Measurements from ENCODE around the gene JARID2. TPM values are rescaled to one million over a fixed set of nuclear protein-coding genes. Genes with fewer than 3 reads are reported as not detected.
"Not testable (repeated sequence)": the region's sequence is repeated elsewhere in the genome, so short reads cannot be mapped to it uniquely, and the experiment has no call there.

The JARID2 gene
- total RNA-seq, 2 experiments from 2014 or later: 33.0 to 33.2 TPM

DNA sequence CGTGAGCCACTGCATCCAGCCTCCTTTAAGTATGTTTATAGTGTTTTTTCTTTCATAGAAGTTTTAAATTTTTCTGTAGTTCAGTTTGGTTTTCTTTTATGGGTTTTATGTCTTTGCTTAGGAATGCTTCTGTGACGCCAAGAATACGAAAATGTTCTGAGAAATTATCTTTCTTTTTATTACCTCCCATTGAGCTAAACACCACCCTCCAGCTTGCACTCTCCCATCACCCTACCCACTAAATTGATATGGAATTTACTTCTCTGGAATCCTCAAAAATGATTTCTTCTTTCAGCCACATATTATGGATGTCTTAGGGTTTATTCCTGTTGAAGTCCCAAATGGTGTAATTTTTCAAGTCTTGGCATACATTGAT lies 38.1 kb downstream of the JARID2 start:
- H3K36me3 Mint-ChIP-seq (ENCODE audit: low read depth): peaks cover 17% of the 10 kb centered on the region
- no peaks in the 10 kb centered on the region for H3K9me3 Mint-ChIP-seq (ENCODE audit: insufficient read depth)
- H3K4me3 Mint-ChIP-seq: no peak overlapping the region
- no peak for ATAC-seq
- no peak for DNase-seq
- H3K4me1 Mint-ChIP-seq (ENCODE audit: low read depth): peaks cover 64% of the 10 kb centered on the region
- POLR2A ChIA-PET: interaction anchor here (0.7 kb wide), 1 partner anchor 1158 kb away, joined by 3 read pairs; no protein-coding TSS in a partner anchor
- no peaks in the 10 kb centered on the region for H3K27me3 Mint-ChIP-seq (ENCODE audit: low read depth)
- CTCF ChIA-PET: interaction anchor here (0.8 kb wide), 1 partner anchor 29 kb away, joined by 3 read pairs; no protein-coding TSS in a partner anchor
- peak overlapping the region; percentile 19 for H3K27ac Mint-ChIP-seq

DNA sequence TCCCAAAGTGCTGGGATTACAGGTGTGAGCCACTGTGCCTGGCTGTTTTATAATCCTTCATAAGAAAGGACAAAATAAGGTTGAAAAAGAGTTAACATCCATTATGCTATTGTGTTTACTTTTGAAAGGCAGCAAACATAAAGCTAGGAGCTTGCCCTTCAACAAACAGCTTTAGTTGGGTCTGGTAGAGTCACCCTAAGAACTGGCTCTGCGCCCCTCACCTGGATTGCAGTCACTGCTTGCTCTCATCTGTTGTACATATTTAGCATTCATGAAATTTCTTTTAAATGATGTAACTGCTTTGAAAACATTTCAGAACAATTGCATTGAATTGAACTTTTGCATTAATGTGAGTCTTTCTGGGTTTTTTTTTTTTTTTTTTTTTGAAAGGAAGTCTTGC lies 38.9 kb downstream of the JARID2 start:
- H3K9me3 Mint-ChIP-seq (ENCODE audit: insufficient read depth): no peaks in the 10 kb centered on the region
- H3K4me3 Mint-ChIP-seq: no peak overlapping the region
- peaks cover 62% of the 10 kb centered on the region for H3K4me1 Mint-ChIP-seq (ENCODE audit: low read depth)
- DNase-seq (no peak), ATAC-seq (no peak)
- CTCF ChIA-PET: interaction anchor here (0.7 to 0.8 kb wide), 2 partner anchors 29 to 30 kb away, joined by 3 read pairs; no protein-coding TSS in a partner anchor
- no peaks in the 10 kb centered on the region for H3K27me3 Mint-ChIP-seq (ENCODE audit: low read depth)
- no peak overlapping the region for H3K27ac Mint-ChIP-seq
- POLR2A ChIA-PET: interaction anchor here (0.7 kb wide), 1 partner anchor 84 kb away, joined by 3 read pairs; no protein-coding TSS in a partner anchor
- peaks cover 18% of the 10 kb centered on the region for H3K36me3 Mint-ChIP-seq (ENCODE audit: low read depth)

DNA sequence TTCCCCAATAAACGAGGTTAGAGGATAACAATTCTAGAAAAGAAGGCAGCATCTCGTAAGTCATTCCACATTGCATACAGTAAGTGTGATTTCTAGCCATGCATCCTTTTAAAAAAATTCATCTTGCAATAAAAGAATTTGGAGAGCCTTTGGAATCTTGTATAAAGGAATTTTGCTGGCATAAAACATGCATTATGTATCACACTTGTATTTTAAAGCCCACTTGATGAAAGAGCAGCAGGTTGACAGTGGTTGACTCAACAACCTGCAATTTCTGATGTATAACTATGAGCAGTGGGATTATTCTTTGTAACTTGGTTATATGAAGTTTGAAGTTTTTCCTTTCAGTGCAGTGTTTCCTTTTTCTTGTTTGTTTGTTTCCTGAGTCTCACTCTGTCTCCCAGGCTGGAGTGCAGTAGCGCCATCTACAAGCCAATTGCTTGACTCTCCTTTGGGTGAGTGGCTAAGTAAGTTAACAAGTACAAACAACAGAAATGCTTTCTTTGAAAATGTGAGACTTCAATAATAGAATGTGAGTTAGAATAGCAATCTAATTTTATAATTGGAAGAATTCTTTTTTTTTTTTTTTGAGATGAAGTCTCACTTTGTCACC lies 39.9 kb downstream of the JARID2 start:
- DNase-seq (no peak), ATAC-seq (no peak)
- ChIA-PET CTCF (no interaction called here), POLR2A (no interaction called here)
- Mint-ChIP-seq H3K9me3 (ENCODE audit: insufficient read depth) (no peaks in the 10 kb centered on the region), H3K27ac (no peak overlapping the region), H3K4me1 (ENCODE audit: low read depth) (peaks cover 62% of the 10 kb centered on the region), H3K4me3 (no peak overlapping the region), H3K36me3 (ENCODE audit: low read depth) (peaks cover 22% of the 10 kb centered on the region), H3K27me3 (ENCODE audit: low read depth) (no peaks in the 10 kb centered on the region)

DNA sequence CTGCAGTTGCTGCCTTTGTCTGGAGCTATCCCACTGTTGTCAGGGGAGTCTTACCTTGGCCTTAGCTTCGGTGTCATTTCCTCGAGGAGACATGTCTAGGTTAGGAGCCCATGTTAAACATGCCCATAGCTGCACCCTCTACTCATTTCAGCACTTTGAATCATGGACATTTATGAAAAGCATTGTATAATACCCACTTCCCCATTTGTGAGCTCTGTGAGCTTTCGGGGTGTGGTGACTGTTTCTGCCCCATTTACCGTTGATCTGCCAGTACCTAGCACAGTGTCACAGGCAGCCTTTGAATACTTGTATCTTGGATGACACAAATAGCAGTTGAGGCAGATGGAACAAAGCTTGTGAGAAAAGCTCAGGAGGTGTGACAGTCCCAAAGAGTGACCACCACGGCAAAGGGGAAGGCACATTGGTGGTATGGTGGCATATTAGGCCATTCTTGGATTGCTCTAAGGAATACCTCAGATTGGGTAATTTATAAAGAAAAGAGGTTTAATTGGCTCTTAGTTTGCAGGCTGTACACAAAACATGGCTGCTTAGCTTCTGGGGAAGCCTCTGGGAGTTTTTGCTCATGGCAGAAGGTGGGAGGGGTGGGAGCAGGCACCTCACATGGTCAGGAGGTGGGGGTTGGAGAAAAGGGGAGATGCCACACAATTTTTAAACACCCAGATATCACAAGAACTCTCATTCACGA lies 42.0 kb downstream of the JARID2 start:
- Mint-ChIP-seq H3K9me3 (ENCODE audit: insufficient read depth) (no peaks in the 10 kb centered on the region), H3K36me3 (ENCODE audit: low read depth) (peaks cover 30% of the 10 kb centered on the region), H3K27me3 (ENCODE audit: low read depth) (no peaks in the 10 kb centered on the region), H3K4me3 (no peak overlapping the region), H3K4me1 (ENCODE audit: low read depth) (peaks cover 61% of the 10 kb centered on the region), H3K27ac (peak overlapping the region; percentile 31)
- POLR2A ChIA-PET: interaction anchor here (1.0 kb wide), 1 partner anchor 9 kb away, joined by 5 read pairs; no protein-coding TSS in a partner anchor
- ATAC-seq (no peak), DNase-seq (no peak)
- CTCF ChIA-PET: interaction anchor here (1.1 to 2.3 kb wide), 5 partner anchors 8 to 42 kb away, joined by 3 to 7 read pairs (median 4); no protein-coding TSS in a partner anchor

DNA sequence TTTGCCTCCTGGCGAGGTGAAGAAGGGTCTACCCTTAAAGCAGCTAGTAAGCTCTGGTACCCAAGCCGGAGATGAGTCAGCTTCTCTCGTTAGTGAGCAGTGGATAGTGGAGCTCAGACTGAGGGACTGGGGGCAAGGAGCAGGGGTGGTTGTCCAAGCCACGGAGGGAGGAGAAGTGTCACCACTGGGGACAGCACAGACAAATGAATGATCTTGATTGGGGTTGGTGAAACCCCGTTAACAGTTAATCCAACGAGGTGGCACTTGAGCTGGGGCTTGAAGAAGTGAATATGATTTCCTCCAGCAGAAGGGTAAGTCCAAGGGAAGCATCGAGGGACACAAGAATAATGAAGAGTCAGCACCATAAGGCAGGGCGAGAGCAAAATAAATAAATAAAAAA lies 43.0 kb downstream of the JARID2 start:
- Mint-ChIP-seq H3K4me3 (no peak overlapping the region), H3K36me3 (ENCODE audit: low read depth) (peaks cover 38% of the 10 kb centered on the region), H3K9me3 (ENCODE audit: insufficient read depth) (no peaks in the 10 kb centered on the region), H3K27ac (peak overlapping the region; percentile 9), H3K27me3 (ENCODE audit: low read depth) (no peaks in the 10 kb centered on the region), H3K4me1 (ENCODE audit: low read depth) (peaks cover 71% of the 10 kb centered on the region)
- no peak for ATAC-seq
- DNase-seq: no peak
- ChIA-PET POLR2A (interaction anchor here (1.0 to 1.2 kb wide), 3 partner anchors 10 to 42 kb away, joined by 3 to 5 read pairs (median 4); no protein-coding TSS in a partner anchor), CTCF (interaction anchor here (0.9 to 2.3 kb wide), 4 partner anchors 16 to 101 kb away, joined by 3 to 7 read pairs (median 4); no protein-coding TSS in a partner anchor)

DNA sequence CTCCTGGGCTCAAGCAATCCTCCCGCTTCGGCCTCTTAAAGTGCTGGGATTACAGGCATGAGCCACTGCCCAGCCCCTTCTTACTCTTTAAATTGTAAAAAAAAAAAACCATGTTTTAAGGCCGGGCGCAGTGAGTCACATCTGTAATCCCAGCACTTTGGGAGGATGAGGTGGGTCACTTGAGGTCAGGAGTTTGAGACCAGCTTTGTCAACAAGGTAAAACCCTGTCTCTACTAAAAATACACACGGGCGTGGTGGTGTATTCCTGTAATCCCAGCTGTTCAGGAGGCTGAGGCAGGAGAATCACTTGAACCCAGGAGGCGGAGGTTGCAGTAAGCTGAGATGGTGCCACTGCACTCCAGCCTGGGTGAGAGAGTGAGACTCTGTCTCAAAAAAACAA lies 43.6 kb downstream of the JARID2 start:
- ATAC-seq; H3K9me3 Mint-ChIP-seq (ENCODE audit: insufficient read depth); H3K4me3 Mint-ChIP-seq; DNase-seq; H3K27me3 Mint-ChIP-seq (ENCODE audit: low read depth); H3K27ac Mint-ChIP-seq: not testable (repeated sequence)
- peaks cover 74% of the 10 kb centered on the region for H3K4me1 Mint-ChIP-seq (ENCODE audit: low read depth)
- CTCF ChIA-PET: interaction anchor here (0.7 to 2.3 kb wide), 4 partner anchors 16 to 1947 kb away, joined by 3 to 7 read pairs (median 4); no protein-coding TSS in a partner anchor
- peaks cover 40% of the 10 kb centered on the region for H3K36me3 Mint-ChIP-seq (ENCODE audit: low read depth)
- POLR2A ChIA-PET: interaction anchor here (1.1 to 1.2 kb wide), 2 partner anchors 10 to 42 kb away, joined by 3 to 4 read pairs; no protein-coding TSS in a partner anchor

DNA sequence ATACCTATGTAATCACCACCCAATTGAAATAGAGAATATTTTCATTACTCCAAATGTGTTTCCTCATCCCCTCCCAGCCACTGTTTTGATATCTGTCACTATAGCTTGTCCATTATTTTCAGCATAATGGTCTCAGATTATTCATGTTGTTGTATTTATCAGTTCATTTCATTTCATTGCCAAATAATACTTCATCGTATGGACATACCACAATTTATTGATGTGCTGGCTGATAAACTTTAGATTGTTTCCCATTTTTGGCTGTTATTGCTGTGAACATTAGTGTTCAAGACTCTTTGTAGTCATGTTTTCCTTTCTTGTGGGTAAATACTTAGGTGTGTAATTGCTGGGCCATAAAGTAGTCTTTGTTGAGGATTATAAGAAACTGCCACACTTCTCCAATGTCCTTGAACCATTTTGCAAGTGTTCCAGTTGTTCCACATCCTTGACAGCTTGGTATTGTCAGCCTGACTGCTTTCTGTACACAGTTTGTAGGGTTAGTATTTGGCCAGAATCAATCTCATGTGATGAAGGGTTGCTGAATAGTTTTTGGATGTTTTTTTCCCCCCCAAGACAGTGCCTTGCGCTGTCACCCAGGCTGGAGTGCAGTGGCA lies 44.3 kb downstream of the JARID2 start:
- ATAC-seq (peak; percentile 20), DNase-seq (no peak)
- Mint-ChIP-seq H3K9me3 (ENCODE audit: insufficient read depth) (no peaks in the 10 kb centered on the region), H3K27ac (peak overlapping the region; percentile 9), H3K4me1 (ENCODE audit: low read depth) (peaks cover 73% of the 10 kb centered on the region), H3K27me3 (ENCODE audit: low read depth) (no peaks in the 10 kb centered on the region), H3K4me3 (no peak overlapping the region), H3K36me3 (ENCODE audit: low read depth) (peaks cover 43% of the 10 kb centered on the region)
- POLR2A ChIA-PET: interaction anchor here (0.5 to 1.2 kb wide), 3 partner anchors 9 to 49 kb away, joined by 3 to 7 read pairs (median 4); no protein-coding TSS in a partner anchor
- CTCF ChIA-PET: interaction anchor here (0.7 to 2.3 kb wide), 2 partner anchors 15 to 1946 kb away, joined by 3 to 7 read pairs; no protein-coding TSS in a partner anchor

DNA sequence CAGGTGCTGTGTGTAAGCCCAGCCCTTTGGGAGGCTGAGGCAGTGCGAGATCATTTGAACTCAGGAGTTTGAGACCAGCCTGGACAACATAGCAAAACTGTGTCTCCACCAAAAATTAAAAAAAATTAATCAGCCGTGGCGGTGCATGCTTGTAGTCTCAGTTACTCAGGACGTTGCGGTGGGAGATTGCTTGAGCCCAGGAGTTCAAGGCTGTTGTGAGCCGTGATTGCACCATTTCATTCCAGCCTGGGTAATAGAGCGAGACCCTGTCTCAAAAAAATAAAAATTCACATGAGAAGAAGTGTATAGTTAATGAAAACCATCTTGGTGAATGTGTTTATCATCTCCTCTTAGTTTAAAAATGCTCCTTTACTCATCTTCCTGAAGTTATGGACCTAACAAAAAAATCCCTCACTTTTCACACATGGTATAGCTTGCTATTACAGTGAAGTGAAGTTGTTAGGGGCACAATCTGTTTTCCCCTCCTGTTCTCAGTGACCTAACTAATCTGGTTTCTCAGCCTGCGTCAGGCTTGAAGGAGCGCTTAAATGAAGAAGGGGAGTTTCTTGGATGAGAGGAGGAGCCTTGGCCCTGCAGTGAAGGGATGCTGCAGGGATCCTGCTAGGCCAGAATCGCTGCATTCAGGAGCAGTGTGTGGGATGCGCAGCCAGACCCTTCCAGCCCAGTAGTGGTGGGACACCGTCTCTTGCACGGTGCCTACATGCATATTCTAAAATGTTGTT lies 45.3 kb downstream of the JARID2 start:
- Mint-ChIP-seq H3K9me3 (ENCODE audit: insufficient read depth) (no peaks in the 10 kb centered on the region), H3K4me1 (ENCODE audit: low read depth) (peaks cover 75% of the 10 kb centered on the region), H3K4me3 (no peak overlapping the region), H3K36me3 (ENCODE audit: low read depth) (peaks cover 43% of the 10 kb centered on the region), H3K27me3 (ENCODE audit: low read depth) (no peaks in the 10 kb centered on the region), H3K27ac (peak overlapping the region; percentile 30)
- ChIA-PET POLR2A (interaction anchor here (0.6 kb wide), 1 partner anchor 544 kb away, joined by 5 read pairs; no protein-coding TSS in a partner anchor), CTCF (no interaction called here)
- DNase-seq: no peak
- ATAC-seq: peak; percentile 46

DNA sequence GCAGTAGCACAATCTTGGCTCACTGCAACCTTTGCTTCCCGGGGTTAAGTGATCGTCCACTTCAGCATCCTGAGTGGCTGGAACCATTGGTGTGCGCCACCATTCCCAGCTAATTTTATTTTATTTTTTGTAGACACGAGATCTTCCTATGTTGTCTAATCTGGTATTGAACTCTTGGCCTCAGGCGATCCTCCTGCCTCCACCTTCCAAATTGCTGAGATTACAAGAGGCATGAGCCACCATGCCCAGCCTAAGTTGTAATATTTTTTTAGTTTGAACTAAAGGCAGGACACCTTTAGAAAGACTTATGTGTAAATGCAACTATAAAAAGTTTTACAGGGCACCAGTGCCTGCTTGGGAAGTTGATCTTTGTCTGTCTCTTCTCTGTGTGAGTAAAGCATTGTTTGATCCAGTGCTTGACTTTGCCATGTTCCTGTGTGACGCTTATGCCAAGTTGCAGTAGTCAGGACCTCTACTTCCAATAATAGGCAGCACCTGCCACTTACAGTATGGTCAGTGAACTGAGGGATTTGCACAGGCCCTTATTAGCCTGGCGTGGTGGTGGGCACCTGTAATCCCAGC lies 46.9 kb downstream of the JARID2 start:
- peaks cover 84% of the 10 kb centered on the region for H3K4me1 Mint-ChIP-seq (ENCODE audit: low read depth)
- H3K27ac Mint-ChIP-seq: peak overlapping the region; percentile 8
- peaks cover 40% of the 10 kb centered on the region for H3K36me3 Mint-ChIP-seq (ENCODE audit: low read depth)
- no peak overlapping the region for H3K4me3 Mint-ChIP-seq
- no peaks in the 10 kb centered on the region for H3K27me3 Mint-ChIP-seq (ENCODE audit: low read depth)
- DNase-seq (no peak), ATAC-seq (no peak)
- H3K9me3 Mint-ChIP-seq (ENCODE audit: insufficient read depth): no peaks in the 10 kb centered on the region
- CTCF ChIA-PET: no interaction called here
- POLR2A ChIA-PET: interaction anchor here (0.7 kb wide), 1 partner anchor 34 kb away, joined by 3 read pairs; no protein-coding TSS in a partner anchor

DNA sequence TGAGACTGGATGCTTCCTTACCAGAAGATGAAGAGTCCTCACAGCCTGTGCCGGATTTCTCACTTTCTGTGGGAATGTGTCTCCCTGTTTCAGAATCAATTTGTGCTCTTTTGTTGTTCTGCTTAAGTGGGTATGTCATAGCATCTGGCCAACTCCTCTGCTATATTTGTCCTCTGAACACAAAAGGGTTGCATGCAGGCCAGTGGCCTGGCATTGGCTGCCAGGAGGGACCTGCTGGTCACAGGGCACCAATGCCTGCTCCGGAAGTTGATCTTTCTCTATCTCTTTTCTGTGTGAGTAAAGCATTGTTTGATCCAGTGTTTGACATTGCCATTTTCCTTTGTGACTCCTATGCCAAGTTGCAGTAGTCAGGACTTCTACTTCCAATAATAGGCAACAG lies 47.8 kb downstream of the JARID2 start:
- Mint-ChIP-seq H3K9me3 (ENCODE audit: insufficient read depth) (no peaks in the 10 kb centered on the region), H3K27ac (peak overlapping the region; percentile 61), H3K36me3 (ENCODE audit: low read depth) (peaks cover 39% of the 10 kb centered on the region), H3K27me3 (ENCODE audit: low read depth) (no peaks in the 10 kb centered on the region), H3K4me3 (no peak overlapping the region), H3K4me1 (ENCODE audit: low read depth) (peaks cover 83% of the 10 kb centered on the region)
- ChIA-PET CTCF (no interaction called here), POLR2A (interaction anchor here (1.2 kb wide), 1 partner anchor 128 kb away, joined by 3 read pairs; no protein-coding TSS in a partner anchor)
- DNase-seq: no peak
- ATAC-seq: no peak

DNA sequence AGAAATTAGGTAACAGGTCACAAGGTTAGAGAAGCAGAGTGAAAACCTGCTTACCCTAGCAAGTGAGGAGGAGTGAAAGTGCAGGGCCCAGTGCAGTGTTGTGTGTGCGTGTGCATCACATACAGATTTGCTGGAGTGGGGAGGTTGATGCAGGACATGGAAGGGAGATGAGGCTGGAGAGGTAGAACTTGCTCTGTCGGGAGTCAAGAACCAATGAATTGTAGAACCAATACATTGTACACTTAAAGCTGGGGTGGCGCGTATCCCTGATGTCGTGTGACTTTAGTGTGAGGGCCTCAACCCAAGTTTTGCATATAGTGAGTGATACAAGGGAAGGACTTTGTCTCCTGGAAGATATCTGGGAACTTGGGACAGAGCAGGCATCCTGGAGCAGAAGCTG lies 48.6 kb downstream of the JARID2 start:
- Mint-ChIP-seq H3K36me3 (ENCODE audit: low read depth) (peaks cover 35% of the 10 kb centered on the region), H3K9me3 (ENCODE audit: insufficient read depth) (no peaks in the 10 kb centered on the region), H3K4me3 (no peak overlapping the region), H3K4me1 (ENCODE audit: low read depth) (peaks cover 87% of the 10 kb centered on the region), H3K27ac (peak overlapping the region; percentile 14), H3K27me3 (ENCODE audit: low read depth) (no peaks in the 10 kb centered on the region)
- ATAC-seq (no peak), DNase-seq (no peak)
- POLR2A ChIA-PET: interaction anchor here (1.2 kb wide), 1 partner anchor 127 kb away, joined by 3 read pairs; no protein-coding TSS in a partner anchor
- CTCF ChIA-PET: no interaction called here
